ENCODE measurements around the gene HRK. TPM values are rescaled to one million over a fixed set of nuclear protein-coding genes. Genes with fewer than 3 reads are reported as not detected.

Gene HRK
- total and polyA plus RNA-seq, 9 of the 15 experiments (the other 6 are each of a cell fraction or from before 2014, with no cell fraction given), result 0.01 to 0.05 (median 0.04) TPM; not detected in 6

DNA sequence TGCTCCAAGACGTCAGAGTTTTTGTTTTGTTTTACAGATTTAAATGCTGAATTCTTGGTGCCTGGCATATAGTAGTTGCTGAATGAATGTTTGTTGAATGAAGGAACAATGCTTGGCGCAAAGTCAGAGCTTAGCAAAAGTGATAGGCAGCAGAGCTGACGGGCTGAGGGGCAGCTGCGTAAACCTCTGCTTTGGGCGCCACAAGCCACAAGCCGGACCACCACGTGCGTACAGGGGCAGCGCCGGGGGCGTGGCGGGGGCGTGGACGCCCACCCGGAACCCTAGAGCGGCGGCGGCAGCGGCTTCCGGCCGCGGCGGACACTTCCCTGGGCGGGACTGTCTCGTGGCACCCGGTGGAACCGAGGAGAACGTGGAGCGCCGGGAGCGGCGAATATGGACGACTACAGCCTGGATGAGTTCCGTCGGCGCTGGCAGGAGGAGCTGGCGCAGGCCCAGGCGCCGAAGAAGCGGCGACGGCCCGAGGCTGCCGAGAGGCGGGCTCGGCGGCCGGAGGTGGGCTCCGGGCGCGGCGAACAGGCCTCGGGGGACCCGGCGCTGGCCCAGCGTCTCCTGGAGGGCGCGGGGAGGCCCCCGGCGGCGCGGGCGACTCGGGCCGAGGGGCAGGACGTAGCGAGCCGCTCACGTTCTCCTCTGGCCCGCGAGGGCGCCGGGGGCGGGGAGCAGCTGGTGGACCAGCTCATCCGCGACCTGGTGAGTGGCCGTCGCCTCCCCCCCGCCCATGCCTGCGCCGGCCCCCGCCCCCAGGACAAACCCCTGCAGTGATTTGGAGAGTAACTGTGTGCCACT, 29.6 kb upstream of the HRK start, which contains the start of gene FBXW8 (continued):
- TF ChIP-seq NRF1 (conservative IDR thresholded peaks at IDR 0.05 in 1 of 2, IDR thresholded peaks at IDR 0.05 in 1 of 2) (peak; percentile 32 to 46; a peak in 3 of 4 replicates), TAF15 (IDR thresholded peaks at IDR 0.05; ENCODE audit: low read depth, low read length) (no peak), TSC22D4 (tag; IDR thresholded peaks at IDR 0.05) (no peak), NUFIP1 (IDR thresholded peaks at IDR 0.05; ENCODE audit: partially characterized antibody) (peak; percentile 49), ETV1 (tag; conservative IDR thresholded peaks at IDR 0.05; ENCODE audit: low read depth) (peak; percentile 60; the same call in 1 of the 2 replicates), CREB1 (IDR thresholded peaks at IDR 0.05) (no peak), CREB1 (CRISPR knock-in tag; IDR thresholded peaks at IDR 0.05) (0 out of 2 replicates have a peak, but pooled peaks have one; percentile 19), ZFP1 (CRISPR knock-in tag; IDR thresholded peaks at IDR 0.05) (no peak), TAF9B (IDR thresholded peaks at IDR 0.05; ENCODE audit: partially characterized antibody) (peak; percentile 59), ZC3H11A (IDR thresholded peaks at IDR 0.05; ENCODE audit: low read depth, low read length) (peak; percentile 81; the same call in 1 of the 2 replicates), CREB3L1 (IDR thresholded peaks at IDR 0.05; ENCODE audit: borderline replicate concordance, low read depth) (peak; percentile 99), STAT5A (IDR thresholded peaks at IDR 0.05; ENCODE audit: borderline replicate concordance, low read length) (no peak), HDAC2 (IDR thresholded peaks at IDR 0.05) (peak; percentile 93), MCM5 (IDR thresholded peaks at IDR 0.05; ENCODE audit: low read depth) (no peak), XRCC5 (IDR thresholded peaks at IDR 0.05; ENCODE audit: low read depth, low read length) (no peak), U2AF1 (optimal IDR thresholded peaks at IDR 0.05; ENCODE audit: low read depth, low read length) (peak; percentile 63), E2F3 (CRISPR knock-in tag; IDR thresholded peaks at IDR 0.05) (no peak)
- TF ChIP-seq, protein P1, sequence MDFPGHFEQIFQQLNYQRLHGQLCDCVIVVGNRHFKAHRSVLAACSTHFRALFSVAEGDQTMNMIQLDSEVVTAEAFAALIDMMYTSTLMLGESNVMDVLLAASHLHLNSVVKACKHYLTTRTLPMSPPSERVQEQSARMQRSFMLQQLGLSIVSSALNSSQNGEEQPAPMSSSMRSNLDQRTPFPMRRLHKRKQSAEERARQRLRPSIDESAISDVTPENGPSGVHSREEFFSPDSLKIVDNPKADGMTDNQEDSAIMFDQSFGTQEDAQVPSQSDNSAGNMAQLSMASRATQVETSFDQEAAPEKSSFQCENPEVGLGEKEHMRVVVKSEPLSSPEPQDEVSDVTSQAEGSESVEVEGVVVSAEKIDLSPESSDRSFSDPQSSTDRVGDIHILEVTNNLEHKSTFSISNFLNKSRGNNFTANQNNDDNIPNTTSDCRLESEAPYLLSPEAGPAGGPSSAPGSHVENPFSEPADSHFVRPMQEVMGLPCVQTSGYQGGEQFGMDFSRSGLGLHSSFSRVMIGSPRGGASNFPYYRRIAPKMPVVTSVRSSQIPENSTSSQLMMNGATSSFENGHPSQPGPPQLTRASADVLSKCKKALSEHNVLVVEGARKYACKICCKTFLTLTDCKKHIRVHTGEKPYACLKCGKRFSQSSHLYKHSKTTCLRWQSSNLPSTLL (IDR thresholded peaks at IDR 0.05), result no peak
- TF ChIP-seq, protein P2, sequence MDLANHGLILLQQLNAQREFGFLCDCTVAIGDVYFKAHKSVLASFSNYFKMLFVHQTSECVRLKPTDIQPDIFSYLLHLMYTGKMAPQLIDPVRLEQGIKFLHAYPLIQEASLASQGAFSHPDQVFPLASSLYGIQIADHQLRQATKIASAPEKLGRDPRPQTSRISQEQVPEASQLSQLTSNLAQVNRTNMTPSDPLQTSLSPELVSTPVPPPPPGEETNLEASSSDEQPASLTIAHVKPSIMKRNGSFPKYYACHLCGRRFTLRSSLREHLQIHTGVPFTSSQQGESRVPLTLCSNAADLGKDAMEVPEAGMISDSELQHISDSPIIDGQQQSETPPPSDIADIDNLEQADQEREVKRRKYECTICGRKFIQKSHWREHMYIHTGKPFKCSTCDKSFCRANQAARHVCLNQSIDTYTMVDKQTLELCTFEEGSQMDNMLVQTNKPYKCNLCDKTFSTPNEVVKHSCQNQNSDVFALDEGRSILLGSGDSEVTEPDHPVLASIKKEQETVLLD (IDR thresholded peaks at IDR 0.05), result no peak
- TF ChIP-seq, protein P3, sequence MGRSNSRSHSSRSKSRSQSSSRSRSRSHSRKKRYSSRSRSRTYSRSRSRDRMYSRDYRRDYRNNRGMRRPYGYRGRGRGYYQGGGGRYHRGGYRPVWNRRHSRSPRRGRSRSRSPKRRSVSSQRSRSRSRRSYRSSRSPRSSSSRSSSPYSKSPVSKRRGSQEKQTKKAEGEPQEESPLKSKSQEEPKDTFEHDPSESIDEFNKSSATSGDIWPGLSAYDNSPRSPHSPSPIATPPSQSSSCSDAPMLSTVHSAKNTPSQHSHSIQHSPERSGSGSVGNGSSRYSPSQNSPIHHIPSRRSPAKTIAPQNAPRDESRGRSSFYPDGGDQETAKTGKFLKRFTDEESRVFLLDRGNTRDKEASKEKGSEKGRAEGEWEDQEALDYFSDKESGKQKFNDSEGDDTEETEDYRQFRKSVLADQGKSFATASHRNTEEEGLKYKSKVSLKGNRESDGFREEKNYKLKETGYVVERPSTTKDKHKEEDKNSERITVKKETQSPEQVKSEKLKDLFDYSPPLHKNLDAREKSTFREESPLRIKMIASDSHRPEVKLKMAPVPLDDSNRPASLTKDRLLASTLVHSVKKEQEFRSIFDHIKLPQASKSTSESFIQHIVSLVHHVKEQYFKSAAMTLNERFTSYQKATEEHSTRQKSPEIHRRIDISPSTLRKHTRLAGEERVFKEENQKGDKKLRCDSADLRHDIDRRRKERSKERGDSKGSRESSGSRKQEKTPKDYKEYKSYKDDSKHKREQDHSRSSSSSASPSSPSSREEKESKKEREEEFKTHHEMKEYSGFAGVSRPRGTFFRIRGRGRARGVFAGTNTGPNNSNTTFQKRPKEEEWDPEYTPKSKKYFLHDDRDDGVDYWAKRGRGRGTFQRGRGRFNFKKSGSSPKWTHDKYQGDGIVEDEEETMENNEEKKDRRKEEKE (IDR thresholded peaks at IDR 0.05; ENCODE audit: borderline replicate concordance in 1 of 2, control insufficient read depth in 1 of 2, low read depth in 2 of 2, low read length in 1 of 2), result peak in 1 of 2 experiments; percentile 69; a peak in 1 of 4 replicates
